ENCODE data around the gene DSCAM.

DNA sequence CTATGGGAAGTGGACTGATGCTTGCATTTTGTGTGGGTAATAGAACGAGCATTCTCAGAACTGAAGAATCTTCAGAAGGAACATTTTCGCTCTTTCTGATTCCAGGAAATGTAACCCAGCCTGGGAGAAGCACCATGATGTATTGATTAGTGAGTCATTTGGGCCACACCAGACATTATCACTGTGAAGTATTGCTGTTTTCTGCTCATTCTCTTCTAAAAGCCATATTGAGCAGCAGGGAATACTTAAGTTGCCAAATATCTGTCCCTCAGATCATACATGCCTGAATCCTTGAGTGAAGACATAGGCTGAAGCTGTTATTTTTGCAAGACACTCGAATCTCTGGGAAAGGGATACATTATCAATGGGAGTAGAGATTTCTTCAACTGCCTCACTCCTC lies 766.6 kb downstream of the DSCAM start:
- TF ChIP-seq RAD21 (IDR thresholded peaks at IDR 0.05; ENCODE audit: low read depth) (no peak), FOXM1 (IDR thresholded peaks at IDR 0.05; ENCODE audit: borderline replicate concordance, low read depth) (no peak), CEBPB (IDR thresholded peaks at IDR 0.05) (no peak), TAF1 (IDR thresholded peaks at IDR 0.05; ENCODE audit: low read depth) (no peak), YY1 (IDR thresholded peaks at IDR 0.05; ENCODE audit: low read depth) (no peak), TCF12 (IDR thresholded peaks at IDR 0.05; ENCODE audit: low read depth) (no peak), EGR1 (IDR thresholded peaks at IDR 0.05) (no peak), NFIC (IDR thresholded peaks at IDR 0.05) (no peak)
- TF ChIP-seq, protein P1, sequence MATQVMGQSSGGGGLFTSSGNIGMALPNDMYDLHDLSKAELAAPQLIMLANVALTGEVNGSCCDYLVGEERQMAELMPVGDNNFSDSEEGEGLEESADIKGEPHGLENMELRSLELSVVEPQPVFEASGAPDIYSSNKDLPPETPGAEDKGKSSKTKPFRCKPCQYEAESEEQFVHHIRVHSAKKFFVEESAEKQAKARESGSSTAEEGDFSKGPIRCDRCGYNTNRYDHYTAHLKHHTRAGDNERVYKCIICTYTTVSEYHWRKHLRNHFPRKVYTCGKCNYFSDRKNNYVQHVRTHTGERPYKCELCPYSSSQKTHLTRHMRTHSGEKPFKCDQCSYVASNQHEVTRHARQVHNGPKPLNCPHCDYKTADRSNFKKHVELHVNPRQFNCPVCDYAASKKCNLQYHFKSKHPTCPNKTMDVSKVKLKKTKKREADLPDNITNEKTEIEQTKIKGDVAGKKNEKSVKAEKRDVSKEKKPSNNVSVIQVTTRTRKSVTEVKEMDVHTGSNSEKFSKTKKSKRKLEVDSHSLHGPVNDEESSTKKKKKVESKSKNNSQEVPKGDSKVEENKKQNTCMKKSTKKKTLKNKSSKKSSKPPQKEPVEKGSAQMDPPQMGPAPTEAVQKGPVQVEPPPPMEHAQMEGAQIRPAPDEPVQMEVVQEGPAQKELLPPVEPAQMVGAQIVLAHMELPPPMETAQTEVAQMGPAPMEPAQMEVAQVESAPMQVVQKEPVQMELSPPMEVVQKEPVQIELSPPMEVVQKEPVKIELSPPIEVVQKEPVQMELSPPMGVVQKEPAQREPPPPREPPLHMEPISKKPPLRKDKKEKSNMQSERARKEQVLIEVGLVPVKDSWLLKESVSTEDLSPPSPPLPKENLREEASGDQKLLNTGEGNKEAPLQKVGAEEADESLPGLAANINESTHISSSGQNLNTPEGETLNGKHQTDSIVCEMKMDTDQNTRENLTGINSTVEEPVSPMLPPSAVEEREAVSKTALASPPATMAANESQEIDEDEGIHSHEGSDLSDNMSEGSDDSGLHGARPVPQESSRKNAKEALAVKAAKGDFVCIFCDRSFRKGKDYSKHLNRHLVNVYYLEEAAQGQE (IDR thresholded peaks at IDR 0.05; ENCODE audit: low read depth): no peak

All from Ishikawa (cell line).